Measurements from ENCODE around the gene SLC38A8.

DNA sequence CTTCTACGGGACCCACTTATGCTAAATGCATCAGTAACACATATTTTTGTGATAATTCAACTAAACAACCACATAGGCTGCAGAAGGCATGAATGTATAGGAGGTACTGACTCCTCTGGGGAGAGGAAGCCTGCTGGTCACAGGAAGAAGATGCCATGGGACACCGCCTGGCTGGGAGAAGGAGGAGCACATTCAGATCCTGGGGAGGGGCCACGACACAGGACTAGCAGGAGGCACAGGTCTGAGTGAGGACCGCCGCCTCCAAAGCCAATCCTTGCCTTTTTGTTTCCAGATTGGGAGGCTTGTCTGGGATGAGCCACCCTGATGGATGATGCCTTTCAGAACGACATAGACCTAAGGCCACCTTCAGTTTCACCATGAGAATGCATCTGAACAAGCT lies 39.5 kb upstream of the SLC38A8 start:
- TF ChIP-seq, protein P1, sequence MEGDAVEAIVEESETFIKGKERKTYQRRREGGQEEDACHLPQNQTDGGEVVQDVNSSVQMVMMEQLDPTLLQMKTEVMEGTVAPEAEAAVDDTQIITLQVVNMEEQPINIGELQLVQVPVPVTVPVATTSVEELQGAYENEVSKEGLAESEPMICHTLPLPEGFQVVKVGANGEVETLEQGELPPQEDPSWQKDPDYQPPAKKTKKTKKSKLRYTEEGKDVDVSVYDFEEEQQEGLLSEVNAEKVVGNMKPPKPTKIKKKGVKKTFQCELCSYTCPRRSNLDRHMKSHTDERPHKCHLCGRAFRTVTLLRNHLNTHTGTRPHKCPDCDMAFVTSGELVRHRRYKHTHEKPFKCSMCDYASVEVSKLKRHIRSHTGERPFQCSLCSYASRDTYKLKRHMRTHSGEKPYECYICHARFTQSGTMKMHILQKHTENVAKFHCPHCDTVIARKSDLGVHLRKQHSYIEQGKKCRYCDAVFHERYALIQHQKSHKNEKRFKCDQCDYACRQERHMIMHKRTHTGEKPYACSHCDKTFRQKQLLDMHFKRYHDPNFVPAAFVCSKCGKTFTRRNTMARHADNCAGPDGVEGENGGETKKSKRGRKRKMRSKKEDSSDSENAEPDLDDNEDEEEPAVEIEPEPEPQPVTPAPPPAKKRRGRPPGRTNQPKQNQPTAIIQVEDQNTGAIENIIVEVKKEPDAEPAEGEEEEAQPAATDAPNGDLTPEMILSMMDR (IDR thresholded peaks at IDR 0.05), result no peak
- TF ChIP-seq POLR2A (IDR thresholded peaks at IDR 0.05), result no peak

Measured in Peyer's patch (tissue), 4 donors.